Ascending aorta (tissue), 2 donors: Measurements from ENCODE around the gene SLC6A15. TPM values are rescaled to one million over a fixed set of nuclear protein-coding genes. Genes with fewer than 3 reads are reported as not detected.

Source experiments
- DNase-seq, 2 donors: peaks; one replicate each; pipeline ENCODE4 v3.0.0-alpha.2; 2019; ENCODE audit warnings: low spot score in 2 of 2
- H3K27ac ChIP-seq, 2 donors: fragments of 200-600 bp; sonication (generic); one replicate each; pipeline ENCODE4 v1.5.1; 2016 to 2017; ENCODE audit warnings: mild to moderate bottlenecking in 1 of 2
- H3K27me3 ChIP-seq: fragments of 200-600 bp; sonication (generic); one replicate; pipeline ENCODE4 v1.5.1; 2017
- H3K36me3 ChIP-seq, 2 donors: fragments of 200-600 bp; sonication (generic); one replicate each; pipeline ENCODE4 v1.5.1; 2016
- H3K4me1 ChIP-seq, 2 donors: fragments of 200-600 bp; sonication (generic); one replicate each; pipeline ENCODE4 v1.5.1; 2016 to 2017; ENCODE audit warnings: mild to moderate bottlenecking in 1 of 2
- H3K4me3 ChIP-seq, 2 donors: fragments of 200-600 bp; sonication (generic); one replicate each; pipeline ENCODE4 v1.5.1; 2016 to 2017; ENCODE audit warnings: mild to moderate bottlenecking in 1 of 2
- H3K9me3 ChIP-seq, 2 donors: fragments of 200-600 bp; sonication (generic); one replicate each; pipeline ENCODE4 v1.5.1; 2016
- intact Hi-C: fragments of 100-400 bp; cut with DNase I; formaldehyde crosslinking; loops from one replicate; pipeline ENCODE4 v1.15.1; 2023
- total RNA-seq: library from RNA; depleted of rRNA; stranded (reverse); fragments of >200 nt; gene quantifications from one replicate; pipeline ENCODE4 v1.1.0, GENCODE V29; 2016
- TF ChIP-seq, protein P1 (sequence below), 3 experiments: fragments of 200-600 bp in 2 of 3; fragments of 450-650 bp in 1 of 3; sonication (generic) in 2 of 3; IDR thresholded peaks; one replicate each; pipeline ENCODE4 v1.5.1; 2016 to 2019; ENCODE audit warnings: antibody characterized with exemption in 3 of 3, mild to moderate bottlenecking in 1 of 3, moderate library complexity in 1 of 3

The SLC6A15 gene
- total RNA-seq, 1 donor from 2014 or later: not detected

DNA sequence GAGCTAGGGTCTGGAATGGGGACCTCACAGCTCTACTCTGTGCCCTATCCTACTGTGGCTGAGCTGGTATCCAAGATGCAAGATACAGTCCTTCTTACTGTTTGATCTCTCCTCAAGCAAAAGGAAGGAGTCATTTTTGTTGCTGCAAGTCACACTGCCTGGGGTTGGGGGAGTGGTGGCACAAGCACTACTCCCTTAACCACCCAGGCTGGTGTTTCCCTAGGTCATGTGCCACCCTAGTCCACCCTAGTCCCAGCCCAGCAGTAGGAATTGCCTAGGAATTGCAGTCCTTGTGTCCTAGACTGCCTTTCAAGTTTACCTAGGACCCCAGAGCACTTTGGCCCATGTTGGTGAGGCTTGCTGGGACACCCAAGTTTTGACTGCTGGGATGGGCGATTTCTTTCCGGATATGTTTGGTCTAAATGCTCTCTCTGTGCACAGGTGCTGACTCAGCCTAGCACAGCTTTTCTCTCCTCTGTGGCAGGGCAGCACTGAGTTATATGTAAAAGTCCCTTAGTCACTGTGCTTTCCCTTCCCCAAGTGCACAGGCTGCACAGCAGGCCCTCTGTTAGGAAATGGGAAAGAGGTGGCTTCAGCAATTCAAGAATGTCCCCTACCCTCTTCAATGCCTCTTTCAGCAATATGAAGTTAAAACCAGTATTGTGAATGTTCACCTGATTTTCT, 54.9 kb downstream of the SLC6A15 start:
- Histone ChIP-seq H3K27ac (no peak overlapping the region), H3K4me3 (no peak overlapping the region), H3K4me1 (no peaks in the 10 kb centered on the region), H3K36me3 (no peaks in the 10 kb centered on the region), H3K27me3 (no peaks in the 10 kb centered on the region), H3K9me3 (no peaks in the 10 kb centered on the region)
- TF ChIP-seq, protein P1, sequence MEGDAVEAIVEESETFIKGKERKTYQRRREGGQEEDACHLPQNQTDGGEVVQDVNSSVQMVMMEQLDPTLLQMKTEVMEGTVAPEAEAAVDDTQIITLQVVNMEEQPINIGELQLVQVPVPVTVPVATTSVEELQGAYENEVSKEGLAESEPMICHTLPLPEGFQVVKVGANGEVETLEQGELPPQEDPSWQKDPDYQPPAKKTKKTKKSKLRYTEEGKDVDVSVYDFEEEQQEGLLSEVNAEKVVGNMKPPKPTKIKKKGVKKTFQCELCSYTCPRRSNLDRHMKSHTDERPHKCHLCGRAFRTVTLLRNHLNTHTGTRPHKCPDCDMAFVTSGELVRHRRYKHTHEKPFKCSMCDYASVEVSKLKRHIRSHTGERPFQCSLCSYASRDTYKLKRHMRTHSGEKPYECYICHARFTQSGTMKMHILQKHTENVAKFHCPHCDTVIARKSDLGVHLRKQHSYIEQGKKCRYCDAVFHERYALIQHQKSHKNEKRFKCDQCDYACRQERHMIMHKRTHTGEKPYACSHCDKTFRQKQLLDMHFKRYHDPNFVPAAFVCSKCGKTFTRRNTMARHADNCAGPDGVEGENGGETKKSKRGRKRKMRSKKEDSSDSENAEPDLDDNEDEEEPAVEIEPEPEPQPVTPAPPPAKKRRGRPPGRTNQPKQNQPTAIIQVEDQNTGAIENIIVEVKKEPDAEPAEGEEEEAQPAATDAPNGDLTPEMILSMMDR (IDR thresholded peaks at IDR 0.05): no peak
- intact Hi-C loops: no loop called here
- no peak for DNase-seq

GRCh38 chr12:84856156-84856900, 56.3 kb downstream of the SLC6A15 start:
- no peak for DNase-seq

DNA sequence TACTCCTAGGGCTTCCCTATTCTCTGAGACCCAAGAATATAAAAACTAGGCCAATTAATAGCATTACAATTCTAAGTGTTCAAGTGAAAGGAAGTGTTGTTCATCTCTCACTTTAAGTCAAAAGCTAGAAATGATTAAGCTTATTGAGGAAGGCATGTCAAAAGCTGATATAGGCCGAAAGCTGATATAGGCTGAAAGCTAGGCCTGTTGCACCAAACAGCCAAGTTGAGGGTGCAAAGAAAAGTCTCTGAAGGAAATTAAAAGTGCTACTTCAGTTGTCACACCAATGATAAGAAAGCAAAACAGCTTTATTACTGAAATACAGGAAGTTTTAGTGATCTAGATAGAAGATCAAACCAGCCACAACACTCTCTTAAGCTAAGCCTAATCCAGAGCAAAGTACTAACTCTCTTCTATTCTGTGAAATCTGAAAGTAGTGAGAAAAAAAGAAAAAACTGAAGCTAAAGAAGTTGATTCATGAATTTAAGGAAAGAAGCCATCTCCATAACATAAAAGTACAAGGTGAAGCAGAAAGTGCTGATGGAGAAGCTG, 68.9 kb downstream of the SLC6A15 start:
- H3K4me1 ChIP-seq: no peaks in the 10 kb centered on the region
- intact Hi-C loops: no loop called here
- H3K9me3 ChIP-seq: no peaks in the 10 kb centered on the region
- no peak for DNase-seq
- H3K27ac ChIP-seq: no peak overlapping the region
- no peak overlapping the region for H3K4me3 ChIP-seq
- no peaks in the 10 kb centered on the region for H3K27me3 ChIP-seq
- TF ChIP-seq, protein P1 (IDR thresholded peaks at IDR 0.05): no peak
- H3K36me3 ChIP-seq: no peaks in the 10 kb centered on the region

More at GRCh38 chr12:84856156-84856900, 56.3 kb downstream of the SLC6A15 start:
- Histone ChIP-seq H3K27ac (no peak overlapping the region), H3K36me3 (no peaks in the 10 kb centered on the region), H3K9me3 (no peaks in the 10 kb centered on the region), H3K4me1 (no peaks in the 10 kb centered on the region), H3K27me3 (no peaks in the 10 kb centered on the region), H3K4me3 (no peak overlapping the region)
- intact Hi-C loops: no loop called here
- TF ChIP-seq, protein P1 (IDR thresholded peaks at IDR 0.05): no peak

DNA sequence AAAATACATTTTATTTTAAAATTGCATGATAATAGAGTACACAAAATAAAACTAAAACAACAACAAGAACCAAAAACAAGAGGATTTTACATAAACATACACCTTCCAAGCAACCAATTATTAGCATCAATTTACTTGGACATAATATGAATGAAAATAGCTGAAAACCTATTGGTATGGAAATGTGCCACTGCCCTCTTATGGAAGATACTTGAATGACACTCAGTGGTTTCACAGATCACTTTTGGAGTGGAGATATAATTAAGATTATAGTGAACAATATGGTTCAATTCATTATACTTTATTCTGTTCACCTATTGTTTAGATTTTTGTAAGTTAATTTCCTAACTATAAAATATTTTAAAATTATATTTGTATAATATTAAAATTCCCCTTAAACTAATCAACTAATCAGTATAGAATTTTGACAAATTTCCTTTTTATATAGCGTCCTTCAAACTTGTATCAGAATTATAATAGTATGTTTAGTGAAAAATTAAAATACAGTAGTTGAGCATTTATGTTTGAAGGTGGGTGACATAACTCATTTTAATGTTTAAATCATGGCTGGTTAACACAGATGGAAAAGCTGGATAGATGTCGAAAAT, 70.1 kb downstream of the SLC6A15 start:
- Histone ChIP-seq H3K4me3 (no peak overlapping the region), H3K27ac (no peak overlapping the region), H3K27me3 (no peaks in the 10 kb centered on the region), H3K4me1 (no peaks in the 10 kb centered on the region), H3K36me3 (no peaks in the 10 kb centered on the region), H3K9me3 (no peaks in the 10 kb centered on the region)
- intact Hi-C loops: no loop called here
- TF ChIP-seq, protein P1 (IDR thresholded peaks at IDR 0.05): peak in 2 of 3 experiments; percentile 24 to 27
- DNase-seq: no peak

DNA sequence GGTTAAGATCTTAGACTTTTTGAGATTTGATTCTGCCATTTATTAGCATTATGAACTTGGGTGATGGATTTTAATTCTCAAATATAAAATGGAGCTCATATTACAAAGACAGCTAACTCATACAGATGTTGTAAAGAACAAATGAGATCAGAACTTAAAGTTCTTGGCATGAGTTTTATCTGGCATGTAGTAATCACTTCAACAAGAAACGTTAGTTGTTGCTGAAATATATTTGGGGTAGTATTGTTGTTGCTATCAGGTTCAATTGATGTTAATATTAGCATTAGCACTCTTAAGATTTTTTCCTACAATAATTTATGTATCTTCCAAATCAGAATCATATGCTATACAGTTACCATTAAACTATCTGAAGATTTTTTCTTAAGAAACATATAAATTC, 71.0 kb downstream of the SLC6A15 start:
- H3K9me3 ChIP-seq: no peaks in the 10 kb centered on the region
- no peaks in the 10 kb centered on the region for H3K4me1 ChIP-seq
- no peak for DNase-seq
- no peaks in the 10 kb centered on the region for H3K36me3 ChIP-seq
- intact Hi-C loops: no loop called here
- no peaks in the 10 kb centered on the region for H3K27me3 ChIP-seq
- TF ChIP-seq, protein P1 (IDR thresholded peaks at IDR 0.05): no peak
- H3K4me3 ChIP-seq: no peak overlapping the region
- H3K27ac ChIP-seq: no peak overlapping the region
